Activated CD8-positive, alpha-beta memory T cell treated with anti-CD3 and anti-CD28 coated beads, Interleukin-2, amount 50 U/mL, for 4 hours (primary cell): ENCODE measurements around the gene PTPN7.
"Not testable (repeated sequence)": the region's sequence is repeated elsewhere in the genome, so short reads cannot be mapped to it uniquely, and the experiment has no call there.

ENCODE experiments used
- DNase-seq: peaks from one replicate; pipeline ENCODE4 v3.0.0-alpha.2; 2020

The PTPN7 gene

DNA sequence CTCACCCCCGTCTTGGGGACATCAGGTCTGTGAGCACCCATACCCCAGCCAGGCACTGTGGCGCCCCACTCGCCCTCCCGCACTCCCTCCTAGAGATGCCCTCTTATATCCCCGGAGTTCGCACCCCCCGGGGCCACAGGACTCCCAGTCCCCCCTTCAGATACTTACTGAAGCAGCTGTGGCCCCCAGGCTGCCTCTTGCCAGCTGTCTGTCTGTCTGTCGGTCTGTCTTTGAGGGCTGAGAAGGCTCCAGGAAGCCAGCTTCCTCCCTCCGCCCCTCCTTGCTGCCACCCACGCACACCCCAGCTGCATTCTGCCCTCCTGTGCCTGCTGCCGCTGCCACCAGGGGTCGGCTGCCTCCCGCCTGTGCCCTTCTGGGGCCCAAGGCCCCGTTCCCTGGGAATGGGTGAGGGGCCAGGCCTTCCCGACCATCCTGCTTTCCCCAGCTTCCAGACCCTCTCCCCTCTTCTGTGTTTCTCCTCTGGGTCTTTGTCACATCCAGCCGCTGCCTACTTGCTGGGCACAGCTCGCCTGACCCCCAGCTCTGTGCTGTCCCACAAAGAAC lies at the start of gene PTPN7:
PTPN7 (minus strand) TSS at position 226 of the 564 bp plus-strand sequence. CDS start 1,200 bp downstream, outside the sequence.
- DNase-seq, result peak; percentile 90

DNA sequence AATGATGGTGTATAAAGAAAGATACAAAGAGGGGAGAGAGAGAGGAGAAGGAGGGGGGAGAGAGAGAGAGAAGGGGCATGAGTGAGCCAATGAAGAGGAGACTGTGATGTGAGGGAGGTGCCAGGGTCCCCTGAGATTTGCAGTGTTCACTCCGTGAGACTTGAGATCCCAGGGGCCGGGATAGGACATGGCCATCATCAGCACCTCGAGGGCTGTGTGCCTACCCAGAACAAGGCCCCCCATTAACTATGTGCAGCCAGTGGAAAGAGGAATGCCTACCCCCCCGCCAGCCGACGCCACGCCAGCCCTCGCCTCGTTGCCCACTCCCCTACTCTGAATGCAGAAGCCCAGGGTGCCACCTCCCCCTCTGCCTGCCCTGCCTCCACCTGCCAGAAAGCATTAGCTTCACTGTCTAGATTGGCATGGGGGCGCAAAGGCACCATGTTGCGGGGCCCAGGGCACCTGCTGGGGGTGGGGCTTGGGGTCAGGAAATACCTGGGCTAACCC lies 48.0 kb upstream of the PTPN7 start:
- no peak for DNase-seq

DNA sequence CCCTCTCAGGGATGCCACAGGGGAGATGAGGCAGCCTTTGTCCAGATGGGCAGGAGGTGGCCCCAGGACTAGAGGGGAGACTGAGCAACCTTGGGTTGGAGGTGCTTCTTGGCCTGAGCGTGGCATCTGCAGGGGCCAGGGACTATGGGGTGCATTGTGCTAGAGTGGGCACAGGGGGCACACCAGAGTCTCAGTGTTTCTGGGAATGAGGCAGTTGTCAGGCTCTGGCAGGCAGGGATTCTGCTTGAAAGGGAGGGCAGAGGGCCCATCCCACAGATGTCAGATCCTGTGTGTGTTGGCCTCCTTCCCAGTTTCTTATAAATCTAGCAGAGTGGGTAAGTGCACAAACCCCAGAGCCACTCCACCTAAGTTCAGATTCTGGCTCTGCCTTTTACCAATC lies 46.9 kb upstream of the PTPN7 start:
- no peak for DNase-seq

GRCh38 chr1:202205523-202206190 lies 45.3 kb upstream of the PTPN7 start:
- no peak for DNase-seq

DNA sequence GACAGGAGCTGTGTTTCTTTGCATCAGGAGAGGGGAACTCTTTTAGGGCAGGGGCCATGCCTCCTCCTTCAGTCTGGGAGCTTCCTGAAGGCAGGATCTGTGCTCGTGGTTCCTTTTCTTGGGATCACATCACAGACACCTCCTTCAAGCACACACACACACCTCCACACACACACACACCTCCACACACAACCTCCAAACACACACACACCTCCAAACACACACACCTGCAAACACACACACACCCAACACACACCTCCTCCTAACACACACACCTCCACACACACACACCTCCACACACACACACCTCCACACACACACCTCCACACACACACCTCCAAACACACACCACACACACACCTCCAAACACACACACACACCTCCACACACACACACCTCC lies 43.7 kb upstream of the PTPN7 start:
- DNase-seq, result no peak

DNA sequence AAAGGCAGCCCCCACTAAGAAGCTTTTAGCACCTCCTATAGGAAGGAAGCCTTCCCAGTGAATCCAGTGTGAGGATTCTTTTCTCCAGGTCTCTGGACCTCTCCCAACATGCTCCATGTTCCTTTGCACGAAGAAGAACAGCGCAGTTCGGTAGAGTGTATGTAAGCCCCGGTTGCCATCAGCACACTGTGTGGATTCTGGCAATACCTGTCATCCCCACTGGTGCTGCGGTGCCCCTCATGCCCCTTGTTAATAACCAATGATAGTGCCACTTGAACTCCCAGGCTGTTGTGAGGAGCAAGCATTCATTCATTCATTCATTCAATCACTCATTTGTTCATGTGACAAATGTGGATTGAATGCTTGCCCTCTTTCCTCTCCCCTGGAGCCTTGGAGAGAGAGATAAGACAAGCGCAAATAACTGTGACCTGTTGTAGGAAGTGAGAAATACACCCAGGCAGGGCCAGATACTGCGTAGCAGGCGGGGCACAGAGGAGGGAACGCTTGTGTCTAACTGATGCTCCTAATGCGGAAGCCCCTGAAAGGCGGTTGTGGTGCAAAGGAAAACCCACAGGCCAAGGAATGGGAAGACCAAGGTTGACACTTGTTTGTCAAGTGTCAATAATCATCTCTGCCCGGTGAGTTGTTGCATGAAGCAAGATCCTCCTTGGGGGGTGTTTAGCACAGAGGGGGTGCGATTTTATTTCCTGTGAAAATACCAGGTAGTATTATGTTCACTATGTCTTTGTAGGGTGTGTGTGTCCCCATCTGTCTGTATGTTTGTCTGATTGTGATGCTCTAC lies 43.0 kb upstream of the PTPN7 start:
- no peak for DNase-seq

DNA sequence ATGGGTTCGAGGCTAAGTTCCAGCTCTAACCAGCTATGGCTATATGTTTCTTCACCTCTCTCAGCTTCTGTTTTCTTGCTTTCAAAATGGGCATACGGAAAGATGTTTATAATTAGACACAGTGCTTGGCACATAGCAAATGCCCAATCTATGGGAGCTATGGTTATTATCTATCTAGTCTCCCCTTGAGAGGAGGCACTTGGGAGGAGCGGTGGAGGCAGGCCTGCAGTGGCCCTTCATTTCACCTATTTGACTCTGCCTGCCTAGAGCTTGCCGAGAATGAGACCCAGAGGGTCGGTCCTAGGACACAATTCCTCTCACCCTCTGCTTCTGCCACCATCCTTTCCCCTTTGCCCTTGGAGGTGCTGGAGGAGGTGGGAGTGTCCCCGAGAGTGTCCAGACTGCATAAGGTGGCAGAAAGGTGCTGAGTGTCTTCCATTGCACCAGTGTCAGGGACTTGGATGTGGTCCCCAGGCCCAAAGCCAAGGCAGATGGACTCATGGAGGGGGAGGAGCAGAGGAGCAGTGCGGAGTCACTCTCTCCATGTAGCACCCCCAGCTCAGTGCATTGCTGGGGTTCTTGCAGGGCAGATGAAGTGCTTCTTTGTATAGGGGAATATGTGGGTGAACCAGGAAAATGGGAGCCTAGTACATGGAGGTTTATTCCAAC lies 42.2 kb upstream of the PTPN7 start:
- no peak for DNase-seq

- DNase-seq, result no peak
Measured at GRCh38 chr1:202201971-202202370, 41.6 kb upstream of the PTPN7 start.

GRCh38 chr1:202201266-202201665 lies 40.9 kb upstream of the PTPN7 start:
- no peak for DNase-seq

DNA sequence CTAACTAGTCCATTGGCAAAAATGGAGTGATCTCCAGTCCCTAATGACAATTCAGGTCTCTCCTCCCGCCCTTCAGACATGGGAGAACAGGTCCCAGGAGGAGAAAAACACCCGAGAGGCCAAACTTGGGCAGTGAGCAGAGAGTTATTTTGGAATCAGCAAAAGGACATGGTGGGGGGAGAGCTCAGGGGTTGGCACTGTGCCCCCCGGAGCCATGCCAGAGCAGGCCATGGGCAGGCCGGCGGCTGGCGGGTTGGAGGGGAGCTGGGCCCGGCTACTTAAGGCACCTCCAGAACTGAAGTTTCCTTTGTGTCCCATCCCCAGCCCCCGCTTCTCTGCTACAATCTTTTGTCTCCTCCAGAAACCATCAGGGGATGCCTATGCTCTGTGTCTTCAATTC lies 40.3 kb upstream of the PTPN7 start:
- DNase-seq, result no peak

DNA sequence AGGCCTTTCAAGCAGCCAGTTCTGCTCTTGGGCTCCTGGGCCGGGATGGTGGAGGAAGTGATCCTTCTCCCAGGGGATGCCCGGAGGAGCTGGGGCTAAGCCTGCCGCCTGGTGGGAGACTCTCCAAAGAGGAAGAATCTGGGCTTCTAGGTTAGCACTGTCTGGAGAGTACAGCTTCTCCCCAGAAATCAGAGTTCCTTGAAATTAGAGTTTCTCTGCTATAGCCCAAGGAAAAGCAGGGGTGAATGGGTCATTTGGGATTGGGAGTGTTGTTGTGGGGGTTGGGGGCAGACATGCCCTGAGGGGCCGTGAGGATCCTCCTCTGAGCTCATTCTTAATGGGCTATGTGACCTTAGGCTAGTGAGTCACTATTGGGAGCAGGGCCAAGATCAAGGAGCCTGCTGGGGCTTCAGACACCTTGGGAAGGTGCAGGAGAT lies 39.7 kb upstream of the PTPN7 start:
- DNase-seq, result no peak

- DNase-seq, result no peak
Measured at GRCh38 chr1:202199040-202199889, 38.9 kb upstream of the PTPN7 start.

- no peak for DNase-seq
Measured at GRCh38 chr1:202198366-202198724, 37.9 kb upstream of the PTPN7 start.

GRCh38 chr1:202197653-202198365 lies 37.4 kb upstream of the PTPN7 start:
- DNase-seq, result no peak

DNA sequence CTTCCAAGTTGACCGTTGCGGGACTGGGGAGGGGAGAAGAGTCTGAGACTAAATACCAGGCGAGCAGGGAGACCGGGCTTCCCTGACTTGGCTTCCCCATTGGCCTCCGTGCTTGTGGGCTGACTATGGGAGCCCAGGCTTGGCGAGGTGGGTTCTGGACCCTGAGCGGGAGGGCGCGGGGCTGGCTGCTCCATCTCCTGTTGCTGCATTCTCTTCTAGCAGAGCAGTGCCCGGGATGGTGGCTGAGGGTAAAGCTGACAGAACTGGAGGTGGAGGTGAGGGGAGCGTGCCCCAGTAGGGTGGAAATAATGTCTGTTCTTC lies 33.9 kb upstream of the PTPN7 start:
- DNase-seq, result no peak

- no peak for DNase-seq
Measured at GRCh38 chr1:202193614-202194327, 33.4 kb upstream of the PTPN7 start, which contains the start of gene LGR6. LGR6 (plus strand) TSS chr1:202193799; CDS start chr1:202193990, 191 bp downstream.

- peak; percentile 67 for DNase-seq
Measured at GRCh38 chr1:202192770-202193613, 32.6 kb upstream of the PTPN7 start.

- DNase-seq, result not testable (repeated sequence)
Measured at GRCh38 chr1:202191391-202191790, 31.0 kb upstream of the PTPN7 start.

DNA sequence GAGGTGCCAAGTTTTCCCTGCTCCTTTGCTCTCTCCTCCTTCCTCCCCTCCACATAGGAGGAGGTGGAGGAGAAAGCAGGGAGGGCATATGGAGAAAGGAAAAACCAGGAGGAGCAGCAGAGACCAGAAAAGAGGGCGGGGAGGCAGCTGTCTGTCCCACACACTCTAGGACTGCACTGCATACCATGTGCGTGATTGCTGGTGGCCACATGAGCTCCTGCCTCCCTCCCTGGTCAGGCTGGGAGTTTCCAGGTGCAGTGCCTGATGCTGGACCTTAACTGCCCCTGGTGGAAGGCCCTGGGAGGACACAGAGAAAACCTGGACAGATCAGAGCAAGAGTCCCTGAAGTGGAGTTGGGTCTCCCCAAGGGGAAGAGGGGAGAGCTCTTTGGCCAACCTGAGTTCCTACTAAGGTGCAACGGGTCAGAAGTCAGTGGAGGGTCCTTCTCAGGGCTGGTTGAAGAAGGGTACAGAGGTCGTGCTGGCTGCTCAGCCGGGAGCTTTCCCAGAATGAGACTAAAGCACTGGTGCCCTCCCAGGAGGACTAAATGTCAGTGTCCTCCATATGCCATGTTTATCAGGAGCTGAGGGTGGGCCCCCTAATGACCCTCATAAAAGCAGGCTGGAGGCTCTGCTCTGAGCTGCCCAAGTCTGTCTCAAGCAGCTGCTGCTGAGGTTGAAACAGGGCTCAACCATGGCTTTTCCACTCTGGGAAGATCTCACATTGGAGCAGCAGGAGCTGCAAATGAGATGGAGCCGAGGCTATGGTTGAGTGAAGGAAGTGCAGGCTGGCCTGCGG lies 29.7 kb upstream of the PTPN7 start:
- no peak for DNase-seq
